Heart right ventricle (tissue), 16 donors: ENCODE data around the gene KRT6B. TPM values are rescaled to one million over a fixed set of nuclear protein-coding genes. Genes with fewer than 3 reads are reported as not detected.
"Not testable (repeated sequence)": the region's sequence is repeated elsewhere in the genome, so short reads cannot be mapped to it uniquely, and the experiment has no call there.

Source experiments
- ATAC-seq, 8 donors: fragments of 200-7000 bp; cut with Tn5 transposase; one replicate each; pipeline ENCODE4 v1.9.1; 2020; ENCODE audit warnings: mild to moderate bottlenecking in 8 of 8, moderate library complexity in 8 of 8, moderate number of reproducible peaks in 1 of 8
- DNase-seq, 2 donors: peaks; one replicate each; pipeline ENCODE4 v3.0.0-alpha.2; 2020
- H3K27ac ChIP-seq, 10 donors: fragments of 200-600 bp; sonication (generic) in 2 of 10; one replicate each; pipeline versions ENCODE4 v1.5.0 to v1.8.0; 2020 to 2022; ENCODE audit warnings: mild to moderate bottlenecking in 3 of 10
- H3K27me3 ChIP-seq, 7 donors: fragments of 200-600 bp; one replicate each; pipeline ENCODE4 v1.8.0; 2021 to 2022; ENCODE audit warnings: mild to moderate bottlenecking in 2 of 7
- H3K36me3 ChIP-seq, 9 donors: fragments of 200-600 bp; sonication (generic) in 1 of 9; one replicate each; pipeline versions ENCODE4 v1.5.0 to v1.8.0; 2020 to 2022; ENCODE audit warnings: mild to moderate bottlenecking in 2 of 9
- H3K4me1 ChIP-seq, 9 donors: fragments of 200-600 bp; sonication (generic) in 1 of 9; one replicate each; pipeline versions ENCODE4 v1.5.0 to v1.8.0; 2020 to 2022; ENCODE audit warnings: mild to moderate bottlenecking in 4 of 9
- H3K4me3 ChIP-seq, 10 donors: fragments of 200-600 bp; sonication (generic) in 2 of 10; one replicate each; pipeline versions ENCODE4 v1.5.0 to v1.8.0; 2020 to 2022; ENCODE audit warnings: mild to moderate bottlenecking in 7 of 10, moderate library complexity in 2 of 10
- H3K9me3 ChIP-seq, 11 donors: fragments of 200-600 bp in 10 of 11; sonication (generic) in 2 of 11; one replicate each; pipeline versions ENCODE4 v1.5.0 to v1.8.0; 2013 to 2022; ENCODE audit warnings: mild to moderate bottlenecking in 2 of 11, control low read depth in 1 of 11, moderate library complexity in 1 of 11
- WGBS, 2 donors: extraction: QIAGEN DNeasy Blood & Tissue Kit; methylation state at CpG; one replicate each; pipeline ENCODE4 v1.1.7; 2013; ENCODE audit warnings: inconsistent platforms in 1 of 2; 5-methylcytosine and 5-hydroxymethylcytosine counted together
- intact Hi-C, 10 donors: fragments of 100-400 bp; cut with DNase I; formaldehyde crosslinking; loops; one replicate each; pipeline versions ENCODE4 v1.11.1 to v1.14.2; 2022
- polyA plus RNA-seq, 2 donors: library from polyadenylated mRNA; stranded (reverse); fragments of 200-250 nt; gene quantifications; one replicate each; pipeline ENCODE4 v1.2.3, GENCODE V29; 2013
- total RNA-seq, 10 donors: library from RNA; stranded (reverse); fragmentation: NEBNext Ultra II Directional in 3 of 10; extraction: Animal tissue kit (Norgen Biotek cat#: 25700) in 3 of 10; gene quantifications; one replicate each; pipeline versions ENCODE4 v1.2.1 to v1.2.4, GENCODE V29; 2021 to 2023
- TF ChIP-seq, protein P1 (sequence below), 9 donors: fragments of 200-600 bp; sonication (generic) in 2 of 9; IDR thresholded peaks; one replicate each; pipeline versions ENCODE4 v1.5.0 to v1.8.0; 2021 to 2022; ENCODE audit warnings: antibody characterized with exemption in 9 of 9, mild to moderate bottlenecking in 5 of 9, moderate library complexity in 1 of 9
- donor health status: Arrhythmogenic right ventricular cardiomyopathy.
- donor health status: ischemic (EF 13 %, LVEDD 7.1; RV severe dilation, severe dysfunction).
- donor health status: healthy with polysubstance abuse.
- donor health status: DM: no; HTN: yes; CAD: no.
- donor health status: DM: no; HTN: no; CAD: no.
- donor health status: ischemic (EF 25% LVEDD 6.9; RV normal size, moderate dysfunction).
- donor health status: ischemic (EF 25% LVEDD 5.7; RV mildly dilated, moderate dysfunction).
- donor health status: healthy.
- donor health status: DM: yes; HTN: yes; CAD: no.
- donor health status: Ischemic cardiomyopathy.
- donor health status: ischemic (EF 35%, LVEDD 5.7; RV mildly dilated, moderate dysfunction).
- donor health status: nonischemic (EF 11% LVEDD 7.7; RV severe dilation, severe dysfunction).
- donor health status: DM: yes; HTN: yes; CAD: no.
- donor health status: PGD.
- donor health status: ischemic (EF 29% LVEDD 5.4; RV normal size, mild dysfunction).
- donor health status: nonischemic (EF 23%, LVEDD 6.1; RV moderate dilation, normal function).

The KRT6B gene
- total and polyA plus RNA-seq, 12 donors, result 0.06 TPM; not detected in 11

DNA sequence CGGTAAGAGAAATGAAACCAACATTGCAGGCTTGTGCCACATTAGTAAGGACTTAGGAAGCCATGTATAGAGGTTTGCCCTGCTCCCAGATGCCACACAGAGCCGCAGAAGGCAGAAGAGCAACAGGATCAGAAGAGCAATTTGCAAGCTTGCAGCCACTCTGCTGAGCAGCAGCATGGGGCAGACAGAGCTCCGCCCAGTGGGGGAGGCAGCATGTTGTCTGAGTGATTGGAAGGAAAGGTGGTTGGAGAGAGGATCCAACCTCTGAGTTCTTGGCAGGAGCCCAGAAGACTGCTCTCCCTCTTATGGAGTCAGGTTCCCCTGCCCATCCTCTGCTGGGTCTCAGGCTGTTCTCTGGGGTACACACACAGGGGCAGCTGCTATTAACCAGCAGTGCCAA lies 43.4 kb upstream of the KRT6B start:
- no peak overlapping the region for H3K4me3 ChIP-seq
- no peak for ATAC-seq
- intact Hi-C loops, result loop anchor here in 1 of 10 donors (10.0 kb wide), 1 partner anchor 111 kb away; the partner anchor contains the start of gene KRT84
- 47 to 51% methylated on average over 3 of the region's 3 CpGs for WGBS, 2 donors
- H3K9me3 ChIP-seq, result no peaks in the 10 kb centered on the region
- H3K4me1 ChIP-seq, result peaks cover 0 to 33% (median 6%) of the 10 kb centered on the region in 9 donors
- TF ChIP-seq, protein P1, sequence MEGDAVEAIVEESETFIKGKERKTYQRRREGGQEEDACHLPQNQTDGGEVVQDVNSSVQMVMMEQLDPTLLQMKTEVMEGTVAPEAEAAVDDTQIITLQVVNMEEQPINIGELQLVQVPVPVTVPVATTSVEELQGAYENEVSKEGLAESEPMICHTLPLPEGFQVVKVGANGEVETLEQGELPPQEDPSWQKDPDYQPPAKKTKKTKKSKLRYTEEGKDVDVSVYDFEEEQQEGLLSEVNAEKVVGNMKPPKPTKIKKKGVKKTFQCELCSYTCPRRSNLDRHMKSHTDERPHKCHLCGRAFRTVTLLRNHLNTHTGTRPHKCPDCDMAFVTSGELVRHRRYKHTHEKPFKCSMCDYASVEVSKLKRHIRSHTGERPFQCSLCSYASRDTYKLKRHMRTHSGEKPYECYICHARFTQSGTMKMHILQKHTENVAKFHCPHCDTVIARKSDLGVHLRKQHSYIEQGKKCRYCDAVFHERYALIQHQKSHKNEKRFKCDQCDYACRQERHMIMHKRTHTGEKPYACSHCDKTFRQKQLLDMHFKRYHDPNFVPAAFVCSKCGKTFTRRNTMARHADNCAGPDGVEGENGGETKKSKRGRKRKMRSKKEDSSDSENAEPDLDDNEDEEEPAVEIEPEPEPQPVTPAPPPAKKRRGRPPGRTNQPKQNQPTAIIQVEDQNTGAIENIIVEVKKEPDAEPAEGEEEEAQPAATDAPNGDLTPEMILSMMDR (IDR thresholded peaks at IDR 0.05), result no peak
- no peaks in the 10 kb centered on the region for H3K36me3 ChIP-seq
- DNase-seq, result no peak
- peaks cover 0 to 32% (median 19%) of the 10 kb centered on the region in 7 donors for H3K27me3 ChIP-seq
- no peak overlapping the region for H3K27ac ChIP-seq

DNA sequence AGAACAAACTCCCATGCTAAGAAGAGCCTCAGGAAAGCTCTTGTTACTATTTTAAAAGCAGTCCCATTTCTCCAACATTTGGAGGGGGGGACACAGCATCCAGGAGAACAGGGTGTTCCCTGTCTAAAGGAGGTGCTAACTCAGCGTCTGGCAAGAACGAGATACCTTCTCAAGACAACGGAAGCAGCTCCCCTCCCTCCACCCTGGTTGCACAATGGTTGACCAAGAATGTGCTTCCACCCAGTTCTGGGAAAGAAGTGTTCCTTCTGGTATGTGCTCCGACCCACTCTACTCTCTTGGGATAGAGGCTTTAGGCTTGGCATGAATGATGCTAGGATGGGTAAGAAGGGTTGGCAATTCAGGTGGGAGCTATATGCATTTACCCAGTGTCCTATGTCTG lies 42.6 kb upstream of the KRT6B start:
- Histone ChIP-seq H3K36me3 (no peaks in the 10 kb centered on the region), H3K27me3 (peaks cover 0 to 36% (median 19%) of the 10 kb centered on the region in 7 donors), H3K9me3 (no peaks in the 10 kb centered on the region), H3K4me1 (peaks cover 0 to 33% (median 6%) of the 10 kb centered on the region in 9 donors), H3K4me3 (no peak overlapping the region), H3K27ac (peak overlapping the region in 1 of 10 donors; percentile 27)
- DNase-seq, result no peak
- ATAC-seq, result peak in 4 of 8 donors; percentile 43 to 74 (median 64)
- 41 to 50% methylated on average over 4 of the region's 4 CpGs for WGBS, 2 donors
- TF ChIP-seq, protein P1 (IDR thresholded peaks at IDR 0.05), result no peak
- intact Hi-C loops, result loop anchor here in 1 of 10 donors (10.0 kb wide), 1 partner anchor 110 kb away; the partner anchor contains the start of gene KRT84

DNA sequence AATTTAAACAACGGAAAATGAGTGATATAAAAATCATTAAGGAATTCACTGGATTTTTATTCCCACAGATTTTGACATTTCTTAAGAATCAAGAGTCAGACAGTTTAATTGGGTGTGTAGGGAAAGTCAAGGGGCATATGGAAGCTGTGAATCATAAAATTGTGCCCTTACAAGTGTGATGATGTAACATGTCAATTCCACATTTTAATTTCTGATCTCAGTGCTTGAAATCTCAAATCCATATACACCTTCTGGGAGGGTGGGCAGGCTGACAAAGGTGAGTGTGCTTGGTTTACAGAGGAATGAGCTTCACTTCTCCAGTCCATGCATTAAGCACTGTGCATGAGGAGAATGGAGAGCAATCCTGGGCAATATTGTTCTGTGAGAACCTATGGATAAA lies 42.2 kb upstream of the KRT6B start:
- TF ChIP-seq, protein P1 (IDR thresholded peaks at IDR 0.05), result no peak
- Histone ChIP-seq H3K4me3 (no peak overlapping the region), H3K9me3 (no peaks in the 10 kb centered on the region), H3K4me1 (peaks cover 0 to 33% (median 6%) of the 10 kb centered on the region in 9 donors), H3K27me3 (peaks cover 0 to 41% (median 19%) of the 10 kb centered on the region in 7 donors), H3K27ac (no peak overlapping the region), H3K36me3 (no peaks in the 10 kb centered on the region)
- ATAC-seq (no peak), DNase-seq (no peak)
- 85 to 89% methylated on average over 1 of the region's 1 CpG for WGBS, 2 donors
- intact Hi-C loops, result loop anchor here in 1 of 10 donors (10.0 kb wide), 1 partner anchor 109 kb away; the partner anchor contains the start of gene KRT84

GRCh38 chr12:52493172-52493571 lies 41.2 kb upstream of the KRT6B start, which contains the start of gene KRT6A:
Gene KRT6A, minus strand, starts transcription at chr12:52493257. Its CDS starts 69 bp downstream, at chr12:52493188.
- Histone ChIP-seq H3K27me3 (peaks cover 0 to 41% (median 19%) of the 10 kb centered on the region in 7 donors), H3K4me1 (peaks cover 0 to 33% (median 6%) of the 10 kb centered on the region in 9 donors), H3K9me3 (no peaks in the 10 kb centered on the region), H3K4me3 (no peak within 1 kb of the TSS), H3K36me3 (no peaks in the 10 kb centered on the region), H3K27ac (no peak within 1 kb of the TSS)
- ATAC-seq (no peak), DNase-seq (no peak)
- intact Hi-C loops, result loop anchor here in 1 of 10 donors (10.0 kb wide), 1 partner anchor 108 kb away; the partner anchor contains the start of gene KRT84
- TF ChIP-seq, protein P1 (IDR thresholded peaks at IDR 0.05), result no peak
- WGBS, 2 donors, result 84 to 92% methylated on average over 2 of the region's 2 CpGs

DNA sequence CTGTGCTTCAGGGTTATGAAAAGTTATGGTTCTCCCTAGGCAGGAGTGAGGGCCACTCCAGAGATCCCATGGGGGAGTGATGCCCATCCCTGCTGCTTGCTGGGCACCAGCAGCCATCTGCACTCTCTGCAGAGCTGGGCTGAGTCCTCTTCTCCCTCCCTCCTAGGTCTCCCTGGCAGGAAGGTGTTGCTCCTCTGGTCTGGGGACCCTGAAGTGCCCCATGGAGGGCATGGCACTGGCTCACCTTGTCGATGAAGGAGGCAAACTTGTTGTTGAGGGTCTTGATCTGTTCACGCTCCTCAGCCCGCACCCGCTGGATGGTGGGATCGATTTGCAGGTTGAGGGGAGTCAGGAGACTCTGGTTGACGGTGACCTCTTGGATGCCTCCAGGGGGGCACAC lies 40.5 kb upstream of the KRT6B start:
- peaks cover 0 to 34% (median 19%) of the 10 kb centered on the region in 7 donors for H3K27me3 ChIP-seq
- intact Hi-C loops, result loop anchor here in 1 of 10 donors (10.0 kb wide), 1 partner anchor 108 kb away; the partner anchor contains the start of gene KRT84
- H3K9me3 ChIP-seq, result not testable (repeated sequence)

DNA sequence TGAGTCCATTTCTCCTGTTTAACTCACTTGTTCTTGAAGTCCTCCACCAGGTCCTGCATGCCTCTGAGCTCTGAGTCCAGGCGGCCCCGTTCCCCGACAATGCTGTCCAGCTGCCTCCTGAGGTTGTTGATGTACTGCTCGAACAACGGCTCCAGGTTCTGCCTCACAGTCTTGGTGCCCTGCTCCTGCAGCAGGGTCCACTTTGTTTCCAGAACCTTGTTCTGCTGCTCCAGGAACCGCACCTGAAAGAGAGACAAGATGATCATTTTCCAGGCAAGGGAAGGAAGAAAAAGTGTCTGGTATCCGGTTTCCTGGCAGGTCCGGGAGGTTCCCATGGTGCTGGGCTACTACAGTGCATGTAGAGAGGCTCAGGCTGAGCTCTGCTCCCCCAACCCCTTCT lies 39.5 kb upstream of the KRT6B start:
- not testable (repeated sequence) for H3K36me3 ChIP-seq, ATAC-seq, H3K9me3 ChIP-seq, DNase-seq, H3K27ac ChIP-seq, H3K4me3 ChIP-seq
- WGBS, 2 donors, result 85 to 87% methylated on average over 8 of the region's 8 CpGs
- Histone ChIP-seq H3K27me3 (peaks cover 0 to 32% (median 16%) of the 10 kb centered on the region in 7 donors), H3K4me1 (peaks cover 0 to 29% (median 6%) of the 10 kb centered on the region in 9 donors)
- intact Hi-C loops, result loop anchor here in 1 of 10 donors (10.0 kb wide), 1 partner anchor 107 kb away; the partner anchor contains the start of gene KRT84

More for the DNA sequence above, 40.5 kb upstream of the KRT6B start:
- H3K4me3 ChIP-seq, ATAC-seq, H3K36me3 ChIP-seq, H3K27ac ChIP-seq, DNase-seq: not testable (repeated sequence)
- 91 to 94% methylated on average over 6 of the region's 6 CpGs for WGBS, 2 donors
- peaks cover 0 to 33% (median 6%) of the 10 kb centered on the region in 9 donors for H3K4me1 ChIP-seq
